Tibial artery (tissue), 4 donors: ENCODE measurements around the gene SPARCL1.

Source experiments
- DNase-seq, 2 donors: peaks; one replicate each; pipeline ENCODE4 v3.0.0-alpha.2; 2019
- H3K27ac ChIP-seq, 2 donors: fragments of 200-600 bp; sonication (generic) in 1 of 2; 1 replicate in 1 of 2; 2 replicates in 1 of 2; pipeline ENCODE4 v1.5.1; 2018 to 2019; ENCODE audit warnings: mild to moderate bottlenecking in 1 of 2
- H3K27me3 ChIP-seq, 2 donors: fragments of 200-600 bp; sonication (generic) in 1 of 2; one replicate each; pipeline versions ENCODE4 v1.5.1 to v1.6.0; 2016 to 2019
- H3K36me3 ChIP-seq, 3 donors: fragments of 200-600 bp; sonication (generic) in 2 of 3; one replicate each; pipeline ENCODE4 v1.5.1; 2016 to 2019; ENCODE audit warnings: mild to moderate bottlenecking in 2 of 3
- H3K4me1 ChIP-seq, 4 donors: fragments of 200-600 bp; sonication (generic) in 2 of 4; 1 replicate in 3 of 4; 2 replicates in 1 of 4; pipeline ENCODE4 v1.5.1; 2016 to 2019
- H3K4me3 ChIP-seq, 2 donors: fragments of 200-600 bp; sonication (generic) in 1 of 2; 1 replicate in 1 of 2; 2 replicates in 1 of 2; pipeline ENCODE4 v1.5.1; 2018 to 2019; ENCODE audit warnings: mild to moderate bottlenecking in 2 of 2
- H3K9me3 ChIP-seq, 3 donors: fragments of 200-600 bp; sonication (generic) in 1 of 3; one replicate each; pipeline ENCODE4 v1.5.1; 2016 to 2019
- CTCF ChIP-seq, 2 experiments: fragments of 200-600 bp in 1 of 2; fragments of 450-650 bp in 1 of 2; IDR thresholded peaks; one replicate each; pipeline ENCODE4 v1.5.1; 2017 to 2019; ENCODE audit warnings: antibody characterized with exemption in 2 of 2, mild to moderate bottlenecking in 1 of 2, moderate library complexity in 1 of 2
- intact Hi-C: fragments of 100-400 bp; cut with DNase I; formaldehyde crosslinking; loops from one replicate; pipeline ENCODE4 v1.15.0; 2023; ENCODE audit warnings: low total_unique reads

SPARCL1 gene

GRCh38 chr4:87523307-87523706, 5.9 kb downstream of the SPARCL1 start:
- peak overlapping the region; percentile 88 to 90 for H3K27ac ChIP-seq
- no peaks in the 10 kb centered on the region for H3K9me3 ChIP-seq
- peaks cover 0 to 87% (median 41%) of the 10 kb centered on the region in 4 donors for H3K4me1 ChIP-seq
- no peak for DNase-seq
- no peak overlapping the region for H3K4me3 ChIP-seq
- H3K36me3 ChIP-seq = peaks cover 0 to 13% (median 9%) of the 10 kb centered on the region in 3 donors
- TF ChIP-seq CTCF (IDR thresholded peaks at IDR 0.05) = no peak
- intact Hi-C loops = no loop called here
- no peaks in the 10 kb centered on the region for H3K27me3 ChIP-seq

- DNase-seq = no peak
- Histone ChIP-seq H3K4me1 (peaks cover 0 to 99% (median 41%) of the 10 kb centered on the region in 4 donors), H3K9me3 (no peaks in the 10 kb centered on the region), H3K4me3 (peak overlapping the region in 1 of 2 donors; percentile 9), H3K27ac (peak overlapping the region; percentile 88 to 90), H3K36me3 (peaks cover 0 to 19% (median 9%) of the 10 kb centered on the region in 3 donors), H3K27me3 (no peaks in the 10 kb centered on the region)
- TF ChIP-seq CTCF (IDR thresholded peaks at IDR 0.05) = no peak
- intact Hi-C loops = no loop called here
Measured at GRCh38 chr4:87521757-87522374, 7.3 kb downstream of the SPARCL1 start.

- Histone ChIP-seq H3K4me3 (peak overlapping the region in 1 of 2 donors; percentile 9), H3K27me3 (no peaks in the 10 kb centered on the region), H3K4me1 (peaks cover 0 to 99% (median 39%) of the 10 kb centered on the region in 4 donors), H3K36me3 (peaks cover 0 to 19% (median 9%) of the 10 kb centered on the region in 3 donors), H3K27ac (peak overlapping the region; percentile 88 to 90), H3K9me3 (no peaks in the 10 kb centered on the region)
- no peak for DNase-seq
- no peak for TF ChIP-seq CTCF (IDR thresholded peaks at IDR 0.05)
- intact Hi-C loops = no loop called here
Measured at GRCh38 chr4:87521319-87521718, 7.9 kb downstream of the SPARCL1 start.

- Histone ChIP-seq H3K27ac (peak overlapping the region; percentile 42 to 54), H3K36me3 (peaks cover 0 to 13% (median 0%) of the 10 kb centered on the region in 3 donors), H3K4me1 (peaks cover 0 to 99% (median 33%) of the 10 kb centered on the region in 4 donors), H3K9me3 (no peaks in the 10 kb centered on the region), H3K4me3 (no peak overlapping the region), H3K27me3 (no peaks in the 10 kb centered on the region)
- intact Hi-C loops = no loop called here
- TF ChIP-seq CTCF (IDR thresholded peaks at IDR 0.05) = no peak
- no peak for DNase-seq
Measured at GRCh38 chr4:87517621-87518020, 11.6 kb downstream of the SPARCL1 start.

- Histone ChIP-seq H3K9me3 (no peaks in the 10 kb centered on the region), H3K36me3 (peaks cover 0 to 22% (median under 1%) of the 10 kb centered on the region in 3 donors), H3K4me3 (no peak overlapping the region), H3K27me3 (no peaks in the 10 kb centered on the region), H3K27ac (peak overlapping the region; percentile 36 to 40), H3K4me1 (peaks cover 0 to 99% (median 29%) of the 10 kb centered on the region in 4 donors)
- no peak for DNase-seq
- no peak for TF ChIP-seq CTCF (IDR thresholded peaks at IDR 0.05)
- intact Hi-C loops = no loop called here
Measured at GRCh38 chr4:87516683-87517082, 12.5 kb downstream of the SPARCL1 start.
